ENCODE data around the gene RRP8.

The RRP8 gene

GRCh38 chr11:6616596-6617250 lies 13.3 kb upstream of the RRP8 start:
- H3K4me3 ChIP-seq (ENCODE audit: low read depth, low read length): no peak overlapping the region
- TF ChIP-seq CTCF (conservative IDR thresholded peaks at IDR 0.05; ENCODE audit: low read depth, low read length): no peak
- DNase-seq (ENCODE audit: low read depth): no peak

- peak; percentile 55 for DNase-seq (ENCODE audit: low read depth)
- no peak for TF ChIP-seq CTCF (conservative IDR thresholded peaks at IDR 0.05; ENCODE audit: low read depth, low read length)
- H3K4me3 ChIP-seq (ENCODE audit: low read depth, low read length): no peak overlapping the region
Measured at GRCh38 chr11:6615882-6616585, 12.6 kb upstream of the RRP8 start.

GRCh38 chr11:6615046-6615445 lies 11.6 kb upstream of the RRP8 start:
- no peak for TF ChIP-seq CTCF (conservative IDR thresholded peaks at IDR 0.05; ENCODE audit: low read depth, low read length)
- no peak overlapping the region for H3K4me3 ChIP-seq (ENCODE audit: low read depth, low read length)
- DNase-seq (ENCODE audit: low read depth): no peak

- no peak overlapping the region for H3K4me3 ChIP-seq (ENCODE audit: low read depth, low read length)
Measured at GRCh38 chr11:6614446-6614845, 11.0 kb upstream of the RRP8 start.

GRCh38 chr11:6613496-6613895 lies 10.1 kb upstream of the RRP8 start:
- DNase-seq (ENCODE audit: low read depth): no peak
- TF ChIP-seq CTCF (conservative IDR thresholded peaks at IDR 0.05; ENCODE audit: low read depth, low read length): no peak
- no peak overlapping the region for H3K4me3 ChIP-seq (ENCODE audit: low read depth, low read length)

More at GRCh38 chr11:6614446-6614845, 11.0 kb upstream of the RRP8 start:
- no peak for TF ChIP-seq CTCF (conservative IDR thresholded peaks at IDR 0.05; ENCODE audit: low read depth, low read length)
- DNase-seq (ENCODE audit: low read depth): no peak

- peak; percentile 97 for DNase-seq (ENCODE audit: low read depth)
- peak; percentile 60 for TF ChIP-seq CTCF (conservative IDR thresholded peaks at IDR 0.05; ENCODE audit: low read depth, low read length)
Measured at GRCh38 chr11:6612213-6613041, 9.0 kb upstream of the RRP8 start, which contains the start of gene TAF10. TAF10 (minus strand) TSS chr11:6612216; CDS start chr11:6612189, 27 bp downstream.

More at GRCh38 chr11:6612213-6613041, 9.0 kb upstream of the RRP8 start, which contains the start of gene TAF10:
- peak within 1 kb of the TSS; percentile 80 for H3K4me3 ChIP-seq (ENCODE audit: low read depth, low read length)
